ENCODE results near the gene OLIG1. TPM values are rescaled to one million over a fixed set of nuclear protein-coding genes. Genes with fewer than 3 reads are reported as not detected.

Gene OLIG1
- total RNA-seq, 2 donors from 2014 or later, result not detected

- Histone ChIP-seq H3K4me1 (peaks cover 0 to 56% of the 10 kb centered on the region in 2 donors), H3K4me3 (no peak overlapping the region), H3K27me3 (peaks cover 44 to 80% of the 10 kb centered on the region in 2 donors), H3K9me3 (no peaks in the 10 kb centered on the region), H3K27ac (no peak overlapping the region), H3K36me3 (no peaks in the 10 kb centered on the region)
- TF ChIP-seq CTCF (IDR thresholded peaks at IDR 0.05), result no peak
- DNase-seq (ENCODE audit: low spot score), result no peak
These were observed 46.9 kb upstream of the OLIG1 start for GRCh38 chr21:33022828-33023573.

GRCh38 chr21:33023574-33024200 lies 46.3 kb upstream of the OLIG1 start:
- H3K27ac ChIP-seq, result no peak overlapping the region
- no peaks in the 10 kb centered on the region for H3K36me3 ChIP-seq
- H3K4me1 ChIP-seq, result peaks cover 0 to 63% of the 10 kb centered on the region in 2 donors
- no peak for TF ChIP-seq CTCF (IDR thresholded peaks at IDR 0.05)
- H3K27me3 ChIP-seq, result peaks cover 44 to 83% of the 10 kb centered on the region in 2 donors
- no peaks in the 10 kb centered on the region for H3K9me3 ChIP-seq
- no peak overlapping the region for H3K4me3 ChIP-seq
- DNase-seq (ENCODE audit: low spot score), result no peak

GRCh38 chr21:33024201-33025103 lies 45.5 kb upstream of the OLIG1 start:
- no peaks in the 10 kb centered on the region for H3K36me3 ChIP-seq
- no peak for DNase-seq (ENCODE audit: low spot score)
- H3K27me3 ChIP-seq, result peaks cover 40 to 86% of the 10 kb centered on the region in 2 donors
- TF ChIP-seq CTCF (IDR thresholded peaks at IDR 0.05), result no peak
- H3K4me3 ChIP-seq, result no peak overlapping the region
- peaks cover 0 to 70% of the 10 kb centered on the region in 2 donors for H3K4me1 ChIP-seq
- no peak overlapping the region for H3K27ac ChIP-seq
- H3K9me3 ChIP-seq, result no peaks in the 10 kb centered on the region

- no peak overlapping the region for H3K4me3 ChIP-seq
- H3K4me1 ChIP-seq, result peaks cover 0 to 66% of the 10 kb centered on the region in 2 donors
These were observed 44.8 kb upstream of the OLIG1 start for GRCh38 chr21:33025106-33025488.

More at GRCh38 chr21:33025106-33025488, 44.8 kb upstream of the OLIG1 start:
- TF ChIP-seq CTCF (IDR thresholded peaks at IDR 0.05), result no peak
- H3K27me3 ChIP-seq, result peaks cover 38 to 86% of the 10 kb centered on the region in 2 donors
- H3K36me3 ChIP-seq, result no peaks in the 10 kb centered on the region
- no peak for DNase-seq (ENCODE audit: low spot score)
- H3K9me3 ChIP-seq, result no peaks in the 10 kb centered on the region
- no peak overlapping the region for H3K27ac ChIP-seq

All from right atrium auricular region (tissue), 2 donors.